ENCODE measurements around the gene PTPRO. TPM values are rescaled to one million over a fixed set of nuclear protein-coding genes. Genes with fewer than 3 reads are reported as not detected.

The PTPRO gene
- polyA plus RNA-seq, 2 of the 4 experiments (the other 2 are of a cell fraction): 0.04 TPM; not detected in 1

DNA sequence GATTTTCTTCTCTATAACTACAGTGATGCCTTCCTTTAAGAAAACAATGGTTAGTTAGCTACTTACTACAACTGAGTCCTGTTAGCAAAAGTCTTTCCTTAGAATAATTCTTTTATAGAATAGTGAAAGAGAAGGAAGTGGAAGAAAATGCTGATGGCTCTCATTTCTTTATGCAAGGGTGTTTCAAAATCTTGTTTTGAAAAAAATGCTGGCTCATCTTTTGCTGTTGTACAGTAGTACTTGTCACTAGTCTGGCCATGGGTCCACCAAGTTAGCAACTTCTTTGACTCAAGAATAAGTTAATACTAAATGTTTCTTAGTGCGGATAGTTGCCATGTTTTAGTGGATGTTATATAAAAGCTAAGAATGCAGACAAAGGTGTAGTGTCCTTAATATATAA lies 225.4 kb downstream of the PTPRO start:
- Histone ChIP-seq H3K9me3 (no peaks in the 10 kb centered on the region), H3K4me3 (no peak overlapping the region), H3K4me1 (no peaks in the 10 kb centered on the region), H3K27ac (no peak overlapping the region), H3K4me2 (no peak overlapping the region)
- CTCF ChIA-PET: interaction anchor here (0.7 to 1.0 kb wide), 2 partner anchors 16 to 309 kb away, joined by 3 read pairs; no protein-coding TSS in a partner anchor
- POLR2A ChIA-PET: no interaction called here
- ATAC-seq (no peak), FAIRE-seq (no peak), DNase-seq (ENCODE audit: low read depth in 1 of 2, low spot score in 1 of 2) (no peak)
- 85% methylated on average over 1 of the region's 1 CpG for WGBS (ENCODE audit: missing lambda C conversion rate)
- peak; percentile 9 for TF ChIP-seq MAFK (IDR thresholded peaks at IDR 0.05; ENCODE audit: partially characterized antibody)
- TF ChIP-seq, protein P1, sequence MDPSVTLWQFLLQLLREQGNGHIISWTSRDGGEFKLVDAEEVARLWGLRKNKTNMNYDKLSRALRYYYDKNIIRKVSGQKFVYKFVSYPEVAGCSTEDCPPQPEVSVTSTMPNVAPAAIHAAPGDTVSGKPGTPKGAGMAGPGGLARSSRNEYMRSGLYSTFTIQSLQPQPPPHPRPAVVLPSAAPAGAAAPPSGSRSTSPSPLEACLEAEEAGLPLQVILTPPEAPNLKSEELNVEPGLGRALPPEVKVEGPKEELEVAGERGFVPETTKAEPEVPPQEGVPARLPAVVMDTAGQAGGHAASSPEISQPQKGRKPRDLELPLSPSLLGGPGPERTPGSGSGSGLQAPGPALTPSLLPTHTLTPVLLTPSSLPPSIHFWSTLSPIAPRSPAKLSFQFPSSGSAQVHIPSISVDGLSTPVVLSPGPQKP (IDR thresholded peaks at IDR 0.05; ENCODE audit: low read depth, low read length): no peak

DNA sequence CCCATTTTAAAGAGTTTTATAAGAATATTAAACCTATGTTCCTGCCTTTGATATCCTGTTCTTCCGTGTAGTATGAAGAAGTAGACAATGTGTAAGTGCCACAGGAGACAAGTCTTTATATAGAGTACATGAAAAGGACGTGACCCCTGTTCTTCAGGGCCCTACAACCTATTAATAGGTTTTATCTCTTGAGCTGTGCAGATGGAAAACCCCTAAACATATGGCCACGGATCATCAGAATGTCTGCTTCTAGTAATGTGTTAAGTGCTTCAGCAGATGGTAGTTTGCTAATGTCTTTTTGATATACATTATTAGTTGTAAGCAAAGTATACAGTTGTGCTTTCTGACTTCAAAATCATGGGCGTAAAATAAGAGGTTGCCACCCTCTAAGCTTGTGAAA lies 228.5 kb downstream of the PTPRO start:
- ATAC-seq: no peak
- no peak overlapping the region for H3K4me2 ChIP-seq
- DNase-seq (ENCODE audit: low read depth in 1 of 2, low spot score in 1 of 2): no peak
- H3K27ac ChIP-seq: no peak overlapping the region
- H3K9me3 ChIP-seq: no peaks in the 10 kb centered on the region
- CTCF ChIA-PET: no interaction called here
- POLR2A ChIA-PET: no interaction called here
- no peak for FAIRE-seq
- H3K4me1 ChIP-seq: no peaks in the 10 kb centered on the region
- 24% methylated on average over 4 of the region's 4 CpGs for WGBS (ENCODE audit: missing lambda C conversion rate)
- no peak for TF ChIP-seq ESRRA (IDR thresholded peaks at IDR 0.05; ENCODE audit: borderline replicate concordance, low read length)
- no peak for TF ChIP-seq EP300 (IDR thresholded peaks at IDR 0.05)
- no peak for TF ChIP-seq EHMT2 (IDR thresholded peaks at IDR 0.05; ENCODE audit: low read depth)
- TF ChIP-seq PHF8 (IDR thresholded peaks at IDR 0.05; ENCODE audit: borderline replicate concordance, low read depth): no peak
- TF ChIP-seq CBX8 (IDR thresholded peaks at IDR 0.05): no peak
- TF ChIP-seq RAD21 (conservative IDR thresholded peaks at IDR 0.05 in 1 of 2, IDR thresholded peaks at IDR 0.05 in 1 of 2): no peak
- no peak overlapping the region for H3K4me3 ChIP-seq

DNA sequence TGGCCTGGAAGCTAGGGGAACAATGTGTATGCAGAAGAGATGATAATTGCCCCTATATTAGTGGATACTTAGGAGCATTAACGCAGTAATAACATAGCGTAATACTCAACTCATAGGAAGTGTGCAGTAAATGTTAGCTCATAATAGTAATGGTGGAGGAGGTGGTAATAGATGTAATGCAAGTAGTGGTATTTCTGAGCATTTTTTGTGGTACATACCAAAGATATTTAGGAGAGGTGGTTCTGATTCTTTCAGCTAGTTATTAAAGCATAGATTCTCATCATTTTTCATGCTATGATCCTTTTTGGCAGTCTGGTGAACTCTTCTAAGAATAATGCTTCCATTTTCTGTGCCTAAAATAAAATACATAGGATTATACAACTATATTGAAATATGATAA lies 233.1 kb downstream of the PTPRO start:
- H3K4me1 ChIP-seq: no peaks in the 10 kb centered on the region
- H3K4me3 ChIP-seq: no peak overlapping the region
- no peaks in the 10 kb centered on the region for H3K9me3 ChIP-seq
- POLR2A ChIA-PET: no interaction called here
- peak; percentile 49 for FAIRE-seq
- no peak for ATAC-seq
- no peak overlapping the region for H3K27ac ChIP-seq
- 83% methylated on average over 2 of the region's 2 CpGs for WGBS (ENCODE audit: missing lambda C conversion rate)
- no peak for DNase-seq (ENCODE audit: low read depth in 1 of 2, low spot score in 1 of 2)
- CTCF ChIA-PET: interaction anchor here (0.6 kb wide), 1 partner anchor 250 kb away, joined by 3 read pairs; no protein-coding TSS in a partner anchor
- TF ChIP-seq TFCP2L1 (CRISPR knock-in tag; IDR thresholded peaks at IDR 0.05): no peak
- TF ChIP-seq FOSL2 (IDR thresholded peaks at IDR 0.05): no peak
- no peak for TF ChIP-seq FOSL2 (CRISPR knock-in tag; IDR thresholded peaks at IDR 0.05)
- TF ChIP-seq CBX2 (IDR thresholded peaks at IDR 0.05; ENCODE audit: borderline replicate concordance, low read depth): no peak
- TF ChIP-seq ZFP36 (IDR thresholded peaks at IDR 0.05; ENCODE audit: borderline replicate concordance, partially characterized antibody): no peak
- no peak for TF ChIP-seq ZNF302 (CRISPR knock-in tag; IDR thresholded peaks at IDR 0.05)
- no peak for TF ChIP-seq KDM5A (IDR thresholded peaks at IDR 0.05)
- no peak for TF ChIP-seq GATA3 (IDR thresholded peaks at IDR 0.05; ENCODE audit: borderline replicate concordance)
- TF ChIP-seq EP300 (IDR thresholded peaks at IDR 0.05): no peak
- TF ChIP-seq, protein P2, sequence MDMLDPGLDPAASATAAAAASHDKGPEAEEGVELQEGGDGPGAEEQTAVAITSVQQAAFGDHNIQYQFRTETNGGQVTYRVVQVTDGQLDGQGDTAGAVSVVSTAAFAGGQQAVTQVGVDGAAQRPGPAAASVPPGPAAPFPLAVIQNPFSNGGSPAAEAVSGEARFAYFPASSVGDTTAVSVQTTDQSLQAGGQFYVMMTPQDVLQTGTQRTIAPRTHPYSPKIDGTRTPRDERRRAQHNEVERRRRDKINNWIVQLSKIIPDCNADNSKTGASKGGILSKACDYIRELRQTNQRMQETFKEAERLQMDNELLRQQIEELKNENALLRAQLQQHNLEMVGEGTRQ (IDR thresholded peaks at IDR 0.05): no peak
- TF ChIP-seq PHF8 (IDR thresholded peaks at IDR 0.05; ENCODE audit: borderline replicate concordance, low read depth): no peak
- TF ChIP-seq, protein P3, sequence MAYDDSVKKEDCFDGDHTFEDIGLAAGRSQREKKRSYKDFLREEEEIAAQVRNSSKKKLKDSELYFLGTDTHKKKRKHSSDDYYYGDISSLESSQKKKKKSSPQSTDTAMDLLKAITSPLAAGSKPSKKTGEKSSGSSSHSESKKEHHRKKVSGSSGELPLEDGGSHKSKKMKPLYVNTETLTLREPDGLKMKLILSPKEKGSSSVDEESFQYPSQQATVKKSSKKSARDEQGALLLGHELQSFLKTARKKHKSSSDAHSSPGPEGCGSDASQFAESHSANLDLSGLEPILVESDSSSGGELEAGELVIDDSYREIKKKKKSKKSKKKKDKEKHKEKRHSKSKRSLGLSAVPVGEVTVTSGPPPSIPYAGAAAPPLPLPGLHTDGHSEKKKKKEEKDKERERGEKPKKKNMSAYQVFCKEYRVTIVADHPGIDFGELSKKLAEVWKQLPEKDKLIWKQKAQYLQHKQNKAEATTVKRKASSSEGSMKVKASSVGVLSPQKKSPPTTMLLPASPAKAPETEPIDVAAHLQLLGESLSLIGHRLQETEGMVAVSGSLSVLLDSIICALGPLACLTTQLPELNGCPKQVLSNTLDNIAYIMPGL (CRISPR knock-in tag; IDR thresholded peaks at IDR 0.05; ENCODE audit: borderline replicate concordance): no peak
- TF ChIP-seq POLR2A (IDR thresholded peaks at IDR 0.05; ENCODE audit: low read length): no peak
- TF ChIP-seq EHF (CRISPR knock-in tag; IDR thresholded peaks at IDR 0.05): no peak
- no peak for TF ChIP-seq HDAC2 (IDR thresholded peaks at IDR 0.05)
- no peak for TF ChIP-seq KDM1A (IDR thresholded peaks at IDR 0.05; ENCODE audit: low read depth)
- TF ChIP-seq, protein P4, sequence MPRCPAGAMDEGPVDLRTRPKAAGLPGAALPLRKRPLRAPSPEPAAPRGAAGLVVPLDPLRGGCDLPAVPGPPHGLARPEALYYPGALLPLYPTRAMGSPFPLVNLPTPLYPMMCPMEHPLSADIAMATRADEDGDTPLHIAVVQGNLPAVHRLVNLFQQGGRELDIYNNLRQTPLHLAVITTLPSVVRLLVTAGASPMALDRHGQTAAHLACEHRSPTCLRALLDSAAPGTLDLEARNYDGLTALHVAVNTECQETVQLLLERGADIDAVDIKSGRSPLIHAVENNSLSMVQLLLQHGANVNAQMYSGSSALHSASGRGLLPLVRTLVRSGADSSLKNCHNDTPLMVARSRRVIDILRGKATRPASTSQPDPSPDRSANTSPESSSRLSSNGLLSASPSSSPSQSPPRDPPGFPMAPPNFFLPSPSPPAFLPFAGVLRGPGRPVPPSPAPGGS (IDR thresholded peaks at IDR 0.05): no peak
- TF ChIP-seq CBX8 (IDR thresholded peaks at IDR 0.05): no peak
- TF ChIP-seq, protein P1 (IDR thresholded peaks at IDR 0.05; ENCODE audit: low read depth, low read length): no peak
- TF ChIP-seq JUN (IDR thresholded peaks at IDR 0.05): no peak
- H3K4me2 ChIP-seq: no peak overlapping the region

All from A549 (cell line).